GM12878 (cell line): ENCODE measurements around the gene SCNN1B. TPM values are rescaled to one million over a fixed set of nuclear protein-coding genes. Genes with fewer than 3 reads are reported as not detected.
A peak's percentile ranks its signal among the peaks of the same experiment; 100 is the strongest.

Experiments used
- ATAC-seq: fragments of 200-7000 bp; cut with Tn5 transposase; 3 replicates; pipeline ENCODE4 v1.9.1; 2020; ENCODE audit warnings: mild to moderate bottlenecking, moderate library complexity
- BruUV-seq: library from RNA; stranded (reverse); fragments of 400-500 nt; replicated peaks from 2 replicates; lab custom pipeline; 2021; lab: Mats Ljungman, UMichigan
- CTCF ChIA-PET: fragments of 300-600 bp; sonication (Branson Sonifier 250); formaldehyde crosslinking; extraction: SDS; loops from one replicate; lab custom pipeline; 2021; ENCODE audit warnings: inconsistent platforms; lab: Yijun Ruan, JAX
- POLR2A ChIA-PET: fragments of 350-600 bp; formaldehyde crosslinking; extraction: SDS; loops from one replicate; lab custom pipeline; 2021; ENCODE audit warnings: inconsistent platforms; lab: Charles Lee
- RAD21 ChIA-PET: fragments of 300-600 bp; sonication (Branson Sonifier 250); formaldehyde crosslinking; loops from one replicate; lab custom pipeline; 2023; ENCODE audit warnings: antibody characterized with exemption; ENCODE audit not compliant: unreplicated experiment; lab: Charles Lee
- SMC1A ChIA-PET: fragments of 300-600 bp; sonication (Branson Sonifier 250); formaldehyde crosslinking; loops from one replicate; lab custom pipeline; 2023; ENCODE audit not compliant: unreplicated experiment, uncharacterized antibody; lab: Charles Lee
- DNase-seq: peaks from one replicate; pipeline ENCODE4 v3.0.0-alpha.2; 2011; ENCODE audit warnings: low read depth, low spot score
- FAIRE-seq: peaks from 3 replicates; lab custom pipeline; 2011; peaks lifted over from hg19 to GRCh38; lab: Jason Lieb, UNC
- H2AFZ ChIP-seq: 2 replicates; pipeline ENCODE4 v1.6.0; 2011; ENCODE audit warnings: low read depth, low read length, control low read depth; ENCODE audit not compliant: control insufficient read depth
- H3K27ac ChIP-seq: 2 replicates; pipeline ENCODE4 v1.5.1; 2011; ENCODE audit warnings: control low read depth; ENCODE audit not compliant: control insufficient read depth, insufficient read depth
- H3K27me3 ChIP-seq, 2 experiments: replicated peaks in 1 of 2; 2 replicates each; pipeline versions ENCODE4 v1.6.0 to v1.6.1; 2011; ENCODE audit warnings: low read length in 1 of 2; ENCODE audit not compliant: control insufficient read depth in 2 of 2, insufficient read depth in 2 of 2
- H3K36me3 ChIP-seq, 2 experiments: 2 replicates each; pipeline ENCODE4 v1.5.1; 2011; ENCODE audit warnings: low read length in 1 of 2; ENCODE audit not compliant: control insufficient read depth in 2 of 2, insufficient read depth in 2 of 2
- H3K4me1 ChIP-seq: 2 replicates; pipeline ENCODE4 v1.6.1; 2011; ENCODE audit warnings: mild to moderate bottlenecking, low read length, moderate library complexity, mixed read lengths; ENCODE audit not compliant: control insufficient read depth, insufficient read depth
- H3K4me2 ChIP-seq: 2 replicates; pipeline ENCODE4 v1.6.0; 2011; ENCODE audit warnings: control low read depth; ENCODE audit not compliant: control insufficient read depth, insufficient read depth
- H3K4me3 ChIP-seq: fragments of 200-600 bp; sonication (generic); 2 replicates; pipeline ENCODE4 v1.5.1; 2016
- H3K79me2 ChIP-seq: 2 replicates; pipeline ENCODE4 v1.6.0; 2011; ENCODE audit warnings: low read length; ENCODE audit not compliant: control insufficient read depth, insufficient read depth
- H3K9ac ChIP-seq: 2 replicates; pipeline ENCODE4 v1.8.0; 2011; ENCODE audit warnings: low read length, control low read depth, mixed read lengths; ENCODE audit not compliant: control insufficient read depth, insufficient read depth
- H3K9me3 ChIP-seq: replicated peaks from 3 replicates; pipeline ENCODE4 v1.5.1; 2011; ENCODE audit warnings: mild to moderate bottlenecking, low read length; ENCODE audit not compliant: control insufficient read depth, insufficient read depth
- H4K20me1 ChIP-seq: 2 replicates; pipeline ENCODE4 v1.6.0; 2011; ENCODE audit not compliant: control insufficient read depth, insufficient read depth
- ASH2L ChIP-seq: fragments of 300-600, 200-600 bp; sonication (generic); IDR thresholded peaks from 2 replicates; pipeline ENCODE4 v1.6.1; 2017; ENCODE audit warnings: low read depth, mild to moderate bottlenecking, borderline replicate concordance
- KDM1A ChIP-seq: fragments of 200-600 bp; sonication (generic); IDR thresholded peaks from 2 replicates; pipeline ENCODE4 v1.6.1; 2016; ENCODE audit warnings: borderline replicate concordance
- MYC ChIP-seq: IDR thresholded peaks from 2 replicates; pipeline ENCODE4 v1.6.1; 2011; ENCODE audit warnings: mild to moderate bottlenecking, low read length, moderate library complexity, inconsistent platforms; ENCODE audit not compliant: insufficient read depth, insufficient replicate concordance, insufficient read length, severe bottlenecking
- SMAD5 ChIP-seq: IDR thresholded peaks from 2 replicates; pipeline ENCODE4 v1.6.1; 2016; ENCODE audit warnings: antibody characterized with exemption, low read depth
- ZNF384 ChIP-seq: IDR thresholded peaks from 2 replicates; pipeline ENCODE4 v1.6.1; 2012; ENCODE audit warnings: low read depth, mild to moderate bottlenecking, low read length, improper control_type of control experiment, borderline replicate concordance
- WGBS: methylation state at CpG from one replicate; pipeline ENCODE4 v1.1.6; 2016; ENCODE audit warnings: low lambda C conversion rate; ENCODE audit not compliant: insufficient replicate concordance, insufficient coverage; ENCODE audit errors: missing lambda C conversion rate; 5-methylcytosine and 5-hydroxymethylcytosine counted together
- in situ Hi-C: fragments of 300-500 bp; cut with MboI; formaldehyde crosslinking; loops from 9 replicates; pipeline ENCODE4 v1.14.3; 2018; ENCODE audit warnings: mixed read lengths
- intact Hi-C: fragments of 100-400 bp; cut with micrococcal nuclease; formaldehyde crosslinking; loops from one replicate; pipeline ENCODE4 v1.14.2; 2022; ENCODE audit not compliant: unreplicated experiment
- polyA plus RNA-seq, 11 experiments: library from polyadenylated mRNA; depleted of rRNA in 4 of 11; unstranded in 6 of 11; stranded (reverse) in 5 of 11; fragments of >200 nt; fragmentation: Nextera tagmentation in 4 of 11; fragmentation: Illumina TruSeq in 1 of 11; extraction: Ambion mirVana in 4 of 11; extraction: Trizol in 1 of 11; gene quantifications; 1 replicate in 1 of 11; 2 replicates in 10 of 11; pipeline versions ENCODE4 v1.2.1 to v1.2.3, GENCODE V29; 2011 to 2016; ENCODE audit warnings: inconsistent platforms in 2 of 11, missing spikeins in 2 of 11, low read depth in 1 of 11
- total RNA-seq, 4 experiments: library from RNA; depleted of rRNA in 3 of 4; stranded (reverse); fragments of >200 nt in 3 of 4; fragmentation: Illumina TruSeq in 1 of 4; extraction: Trizol in 1 of 4; gene quantifications; 2 replicates each; pipeline versions ENCODE4 v1.2.1 to v1.2.3, GENCODE V29; 2013 to 2021
- TF ChIP-seq, protein P1 (sequence below): IDR thresholded peaks from 2 replicates; pipeline ENCODE4 v1.6.1; 2012; ENCODE audit warnings: low read depth, low read length, improper control_type of control experiment
- TF ChIP-seq, protein P2 (sequence below), 3 experiments: IDR thresholded peaks in 2 of 3; conservative IDR thresholded peaks in 1 of 3; 2 replicates each; pipeline ENCODE4 v1.5.1; 2011; ENCODE audit warnings: low read depth in 3 of 3, low read length in 3 of 3, mild to moderate bottlenecking in 3 of 3, control low read depth in 2 of 3, moderate library complexity in 2 of 3, inconsistent platforms in 1 of 3, mixed read lengths in 1 of 3; ENCODE audit not compliant: control insufficient read depth in 2 of 3, insufficient read depth in 1 of 3; ENCODE audit errors: extremely low read depth in 1 of 3

The SCNN1B gene
- total and polyA plus RNA-seq, 10 of the 15 experiments (the other 5 are each of a cell fraction or from before 2014, with no cell fraction given), result 0.28 to 1.5 (median 0.64) TPM

DNA sequence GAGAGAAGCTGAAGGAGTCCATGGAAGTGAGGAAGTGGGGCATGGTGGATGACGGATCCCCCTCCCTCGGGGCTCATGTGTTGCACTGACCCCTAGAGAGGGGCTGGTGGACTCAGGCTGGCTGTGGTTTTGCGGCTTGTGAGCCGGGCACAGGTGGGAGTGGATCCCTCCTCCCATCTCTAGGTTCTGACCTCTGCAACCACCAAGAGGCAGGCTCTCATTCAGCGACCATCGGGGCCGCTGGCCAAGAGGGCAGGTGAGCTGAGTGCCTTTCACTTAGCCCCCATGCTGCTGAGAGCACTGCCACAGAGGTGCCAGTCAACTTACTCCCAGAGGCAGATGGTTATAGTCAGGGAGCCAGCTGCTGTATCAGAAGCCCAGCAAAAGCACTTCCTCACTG is 67.3 kb downstream of the SCNN1B start (continued):
- TF ChIP-seq, protein P1, sequence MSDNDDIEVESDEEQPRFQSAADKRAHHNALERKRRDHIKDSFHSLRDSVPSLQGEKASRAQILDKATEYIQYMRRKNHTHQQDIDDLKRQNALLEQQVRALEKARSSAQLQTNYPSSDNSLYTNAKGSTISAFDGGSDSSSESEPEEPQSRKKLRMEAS, result no peak
- TF ChIP-seq KDM1A (no peak), ASH2L (no peak), ZNF384 (no peak), MYC (no peak)
- TF ChIP-seq, all 136 proteins: peak for 0

GRCh38 chr16:23371368-23371767 is 69.3 kb downstream of the SCNN1B start:
- Histone ChIP-seq H3K27me3 (no peaks in the 10 kb centered on the region), H3K27ac (no peak overlapping the region), H3K79me2 (no peaks in the 10 kb centered on the region), H4K20me1 (no peaks in the 10 kb centered on the region), H3K4me1 (no peaks in the 10 kb centered on the region), H3K4me3 (no peak overlapping the region), H3K36me3 (no peaks in the 10 kb centered on the region), H3K9ac (no peak overlapping the region), H3K4me2 (no peak overlapping the region), H3K9me3 (no peaks in the 10 kb centered on the region; the same call in 2 of the 3 replicates), H2AFZ (no peak overlapping the region)
- FAIRE-seq, result no peak
- in situ Hi-C loops (no loop called here), intact Hi-C loops (no loop called here)
- POLR2A ChIA-PET, result no interaction called here
- CTCF ChIA-PET, result interaction anchor here (2.5 kb wide), 1 partner anchor 64 kb away, joined by 8 read pairs; no protein-coding TSS in a partner anchor
- TF ChIP-seq, protein P2, sequence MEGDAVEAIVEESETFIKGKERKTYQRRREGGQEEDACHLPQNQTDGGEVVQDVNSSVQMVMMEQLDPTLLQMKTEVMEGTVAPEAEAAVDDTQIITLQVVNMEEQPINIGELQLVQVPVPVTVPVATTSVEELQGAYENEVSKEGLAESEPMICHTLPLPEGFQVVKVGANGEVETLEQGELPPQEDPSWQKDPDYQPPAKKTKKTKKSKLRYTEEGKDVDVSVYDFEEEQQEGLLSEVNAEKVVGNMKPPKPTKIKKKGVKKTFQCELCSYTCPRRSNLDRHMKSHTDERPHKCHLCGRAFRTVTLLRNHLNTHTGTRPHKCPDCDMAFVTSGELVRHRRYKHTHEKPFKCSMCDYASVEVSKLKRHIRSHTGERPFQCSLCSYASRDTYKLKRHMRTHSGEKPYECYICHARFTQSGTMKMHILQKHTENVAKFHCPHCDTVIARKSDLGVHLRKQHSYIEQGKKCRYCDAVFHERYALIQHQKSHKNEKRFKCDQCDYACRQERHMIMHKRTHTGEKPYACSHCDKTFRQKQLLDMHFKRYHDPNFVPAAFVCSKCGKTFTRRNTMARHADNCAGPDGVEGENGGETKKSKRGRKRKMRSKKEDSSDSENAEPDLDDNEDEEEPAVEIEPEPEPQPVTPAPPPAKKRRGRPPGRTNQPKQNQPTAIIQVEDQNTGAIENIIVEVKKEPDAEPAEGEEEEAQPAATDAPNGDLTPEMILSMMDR (IDR thresholded peaks at IDR 0.05 in 2 of 3, conservative IDR thresholded peaks at IDR 0.05 in 1 of 3; ENCODE audit: control insufficient read depth in 2 of 3, extremely low read depth in 1 of 3, insufficient read depth in 1 of 3, low read depth in 3 of 3, low read length in 3 of 3), result peak in 2 of 3 experiments; percentile 24 to 26; a peak in 2 of 6 replicates
- TF ChIP-seq SMAD5, result no peak
- SMC1A ChIA-PET, result no interaction called here
- ATAC-seq, result no peak
- no peak for DNase-seq
- 70% methylated on average over 9 of the region's 9 CpGs for WGBS
- RAD21 ChIA-PET, result no interaction called here
- BruUV-seq, result no TSS peak
